Aorta (tissue), 5 donors: ENCODE data around the gene OBSCN. TPM values are rescaled to one million over a fixed set of nuclear protein-coding genes. Genes with fewer than 3 reads are reported as not detected.

ENCODE experiments used
- ATAC-seq: fragments of 200-7000 bp; cut with Tn5 transposase; one replicate; pipeline ENCODE4 v1.9.1; 2022; ENCODE audit warnings: moderate library complexity; ENCODE audit not compliant: low FRiP score
- DNase-seq, 2 donors: peaks; one replicate each; pipeline ENCODE4 v3.0.0-alpha.2; 2020
- H3K27ac ChIP-seq, 2 donors: one replicate each; pipeline ENCODE4 v1.5.1; 2013; ENCODE audit warnings: low read length in 2 of 2, mild to moderate bottlenecking in 2 of 2, moderate library complexity in 2 of 2, control low read depth in 1 of 2, inconsistent platforms in 1 of 2, low read depth in 1 of 2
- H3K27me3 ChIP-seq, 2 donors: one replicate each; pipeline ENCODE4 v1.6.1; 2013; ENCODE audit warnings: control low read depth in 1 of 2, low read length in 1 of 2, mild to moderate bottlenecking in 1 of 2, moderate library complexity in 1 of 2; ENCODE audit not compliant: insufficient read depth in 2 of 2, control insufficient read depth in 1 of 2
- H3K36me3 ChIP-seq, 2 donors: one replicate each; pipeline ENCODE4 v1.6.1; 2013; ENCODE audit warnings: control low read depth in 1 of 2, low read length in 1 of 2, mild to moderate bottlenecking in 1 of 2; ENCODE audit not compliant: insufficient read depth in 2 of 2, control insufficient read depth in 1 of 2
- H3K4me1 ChIP-seq, 2 donors: one replicate each; pipeline ENCODE4 v1.6.1; 2013; ENCODE audit warnings: low read length in 2 of 2, control low read depth in 1 of 2, mild to moderate bottlenecking in 1 of 2, moderate library complexity in 1 of 2; ENCODE audit not compliant: insufficient read depth in 2 of 2, control insufficient read depth in 1 of 2
- H3K4me3 ChIP-seq, 2 donors: one replicate each; pipeline ENCODE4 v1.5.1; 2013; ENCODE audit warnings: low read length in 2 of 2, control low read depth in 1 of 2, mild to moderate bottlenecking in 1 of 2
- H3K9me3 ChIP-seq: one replicate; pipeline ENCODE4 v1.6.1; 2013; ENCODE audit warnings: mild to moderate bottlenecking, low read length; ENCODE audit not compliant: control insufficient read depth
- WGBS, 2 donors: extraction: QIAGEN DNeasy Blood & Tissue Kit; methylation state at CpG; one replicate each; pipeline ENCODE4 v1.1.7; 2013; 5-methylcytosine and 5-hydroxymethylcytosine counted together
- intact Hi-C, 2 donors: fragments of 100-400 bp; cut with DNase I; formaldehyde crosslinking; loops; one replicate each; pipeline versions ENCODE4 v1.14.2 to v1.15.0; 2022
- polyA plus RNA-seq, 2 donors: library from polyadenylated mRNA; stranded (reverse); fragments of 200-250 nt; gene quantifications; one replicate each; pipeline ENCODE4 v1.2.3, GENCODE V29; 2013
- total RNA-seq, 2 donors: library from RNA; stranded (reverse); fragmentation: NEBNext Ultra II Directional; extraction: Animal tissue kit (Norgen Biotek cat#: 25700); gene quantifications; one replicate each; pipeline ENCODE4 v1.2.1, GENCODE V29; 2021
- donor health status: healthy with polysubstance abuse.
- donor health status: Bipolar disorder and iron deficiency.
- donor health status: DM: no; HTN: no; CAD: no.
- donor health status: DM: no; HTN: no; CAD: no.
- donor health status: DM: yes; HTN: yes; CAD: no.

OBSCN gene
- total and polyA plus RNA-seq, 4 donors, result 2.0 to 19.3 (median 6.4) TPM

- Histone ChIP-seq H3K4me3 (no peak overlapping the region), H3K27ac (no peak overlapping the region), H3K27me3 (no peaks in the 10 kb centered on the region), H3K9me3 (peaks cover 6% of the 10 kb centered on the region), H3K4me1 (no peaks in the 10 kb centered on the region), H3K36me3 (no peaks in the 10 kb centered on the region)
- ATAC-seq (no peak), DNase-seq (peak; percentile 30 to 68)
- WGBS, 2 donors, result 91 to 94% methylated on average over 31 of the region's 31 CpGs
- intact Hi-C loops, result no loop called here
Measured at GRCh38 chr1:228314658-228315483, 107.0 kb downstream of the OBSCN start.

- intact Hi-C loops, result no loop called here
- ATAC-seq (no peak), DNase-seq (peak in 1 of 2 donors; percentile 32)
- Histone ChIP-seq H3K27me3 (no peaks in the 10 kb centered on the region), H3K4me3 (no peak overlapping the region), H3K4me1 (no peaks in the 10 kb centered on the region), H3K27ac (no peak overlapping the region), H3K36me3 (no peaks in the 10 kb centered on the region), H3K9me3 (peaks cover 6% of the 10 kb centered on the region)
- WGBS, 2 donors, result 70 to 83% methylated on average over 17 of the region's 17 CpGs
Measured at GRCh38 chr1:228315484-228315944, 107.7 kb downstream of the OBSCN start.

- no peak overlapping the region for H3K27ac ChIP-seq
- H3K36me3 ChIP-seq, result no peaks in the 10 kb centered on the region
- WGBS, 2 donors, result 53 to 77% methylated on average over 39 to 40 of the region's 40 CpGs
- peak; percentile 40 to 72 for DNase-seq
- H3K4me3 ChIP-seq, result no peak overlapping the region
- H3K9me3 ChIP-seq, result peaks cover 6% of the 10 kb centered on the region
- no peaks in the 10 kb centered on the region for H3K27me3 ChIP-seq
- no peaks in the 10 kb centered on the region for H3K4me1 ChIP-seq
- intact Hi-C loops, result no loop called here
- no peak for ATAC-seq
Measured at GRCh38 chr1:228315945-228316588, 108.2 kb downstream of the OBSCN start.

- Histone ChIP-seq H3K4me3 (no peak overlapping the region), H3K4me1 (no peaks in the 10 kb centered on the region), H3K27ac (no peak overlapping the region), H3K27me3 (no peaks in the 10 kb centered on the region), H3K9me3 (peaks cover 6% of the 10 kb centered on the region), H3K36me3 (no peaks in the 10 kb centered on the region)
- DNase-seq (peak; percentile 29 to 75), ATAC-seq (no peak)
- WGBS, 2 donors, result 89 to 96% methylated on average over 38 to 47 of the region's 47 CpGs
- intact Hi-C loops, result no loop called here
Measured at GRCh38 chr1:228316589-228317387, 108.9 kb downstream of the OBSCN start.

- H3K27me3 ChIP-seq, result no peaks in the 10 kb centered on the region
- 84 to 93% methylated on average over 14 of the region's 14 CpGs for WGBS, 2 donors
- H3K27ac ChIP-seq, result no peak overlapping the region
- no peaks in the 10 kb centered on the region for H3K9me3 ChIP-seq
- no peaks in the 10 kb centered on the region for H3K4me1 ChIP-seq
- no peak overlapping the region for H3K4me3 ChIP-seq
- peak; percentile 39 to 66 for DNase-seq
- H3K36me3 ChIP-seq, result no peaks in the 10 kb centered on the region
- intact Hi-C loops, result no loop called here
- ATAC-seq, result no peak
Measured at GRCh38 chr1:228317411-228317828, 109.6 kb downstream of the OBSCN start.

GRCh38 chr1:228317891-228318810 lies 110.3 kb downstream of the OBSCN start:
- DNase-seq (peak; percentile 17 to 62), ATAC-seq (no peak)
- H3K27me3 ChIP-seq, result no peaks in the 10 kb centered on the region
- H3K9me3 ChIP-seq, result no peaks in the 10 kb centered on the region
- no peak overlapping the region for H3K4me3 ChIP-seq
- no peaks in the 10 kb centered on the region for H3K36me3 ChIP-seq
- intact Hi-C loops, result no loop called here
- no peak overlapping the region for H3K27ac ChIP-seq
- H3K4me1 ChIP-seq, result no peaks in the 10 kb centered on the region
- 90 to 95% methylated on average over 16 of the region's 16 CpGs for WGBS, 2 donors

GRCh38 chr1:228318823-228319241 lies 111.0 kb downstream of the OBSCN start:
- WGBS, 2 donors, result 96 to 97% methylated on average over 15 of the region's 15 CpGs
- ATAC-seq (no peak), DNase-seq (peak in 1 of 2 donors; percentile 59)
- peaks cover 3% of the 10 kb centered on the region for H3K9me3 ChIP-seq
- H3K27ac ChIP-seq, result no peak overlapping the region
- no peaks in the 10 kb centered on the region for H3K27me3 ChIP-seq
- no peak overlapping the region for H3K4me3 ChIP-seq
- intact Hi-C loops, result no loop called here
- no peaks in the 10 kb centered on the region for H3K4me1 ChIP-seq
- H3K36me3 ChIP-seq, result no peaks in the 10 kb centered on the region
